GM19193 (cell line): ENCODE data around the gene USP3.

ENCODE experiments used
- POLR2A ChIP-seq: IDR thresholded peaks from 4 replicates; pipeline ENCODE4 v1.6.1; 2011; ENCODE audit not compliant: insufficient read depth, insufficient read length; ENCODE audit errors: extremely low read depth

Gene USP3

GRCh38 chr15:63522225-63522578 lies 17.8 kb downstream of the USP3 start:
- no peak for TF ChIP-seq POLR2A

GRCh38 chr15:63523306-63523990 lies 19.1 kb downstream of the USP3 start:
- TF ChIP-seq POLR2A: no peak

- TF ChIP-seq POLR2A: no peak
Measured at GRCh38 chr15:63524316-63525015, 20.1 kb downstream of the USP3 start.

GRCh38 chr15:63526401-63526800 lies 22.0 kb downstream of the USP3 start:
- TF ChIP-seq POLR2A: no peak

- no peak for TF ChIP-seq POLR2A
Measured at GRCh38 chr15:63528138-63528659, 23.8 kb downstream of the USP3 start.

GRCh38 chr15:63530235-63530634 lies 25.8 kb downstream of the USP3 start:
- no peak for TF ChIP-seq POLR2A

GRCh38 chr15:63530752-63531299 lies 26.4 kb downstream of the USP3 start:
- TF ChIP-seq POLR2A: no peak

GRCh38 chr15:63531586-63531985 lies 27.2 kb downstream of the USP3 start:
- TF ChIP-seq POLR2A: no peak

GRCh38 chr15:63532307-63532744 lies 27.9 kb downstream of the USP3 start:
- TF ChIP-seq POLR2A: no peak

GRCh38 chr15:63535689-63536088 lies 31.3 kb downstream of the USP3 start:
- TF ChIP-seq POLR2A: no peak

- TF ChIP-seq POLR2A: no peak
Measured at GRCh38 chr15:63538876-63539275, 34.5 kb downstream of the USP3 start.

GRCh38 chr15:63539521-63539920 lies 35.1 kb downstream of the USP3 start:
- TF ChIP-seq POLR2A: no peak

GRCh38 chr15:63539998-63540397 lies 35.6 kb downstream of the USP3 start:
- TF ChIP-seq POLR2A: no peak

- TF ChIP-seq POLR2A: no peak
Measured at GRCh38 chr15:63540449-63540848, 36.1 kb downstream of the USP3 start.

GRCh38 chr15:63544258-63545026 lies 40.0 kb downstream of the USP3 start:
- TF ChIP-seq POLR2A: no peak
